ENCODE data around the gene TSPEAR. TPM values are rescaled to one million over a fixed set of nuclear protein-coding genes. Genes with fewer than 3 reads are reported as not detected.

TSPEAR gene
- total RNA-seq, 2 donors from 2014 or later, result not detected

DNA sequence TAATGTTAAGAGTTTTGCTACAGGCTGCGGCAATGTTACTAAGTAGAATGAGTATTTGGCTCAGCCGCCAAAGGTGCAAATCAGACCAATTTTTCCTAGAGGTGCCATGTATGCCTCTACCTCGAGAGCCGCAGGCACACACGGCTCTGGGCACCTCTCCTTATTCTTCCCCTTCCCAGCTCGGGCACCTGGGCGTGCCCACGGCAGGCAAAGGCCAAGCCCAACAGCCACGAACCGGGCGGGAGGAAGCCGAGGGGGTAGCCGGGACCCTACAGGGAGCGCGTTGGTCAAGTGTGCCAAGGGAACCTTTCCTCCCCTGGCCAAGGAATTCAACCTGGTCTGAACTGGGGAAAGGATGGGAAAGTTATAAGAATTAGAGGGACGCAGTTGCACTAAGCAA lies 225.1 kb downstream of the TSPEAR start:
- Histone ChIP-seq H3K27me3 (no peaks in the 10 kb centered on the region), H3K9ac (ENCODE audit: low read depth in 2 of 2, low read length in 2 of 2) (no peak overlapping the region), H3K4me3 (no peak overlapping the region), H3K4me1 (no peaks in the 10 kb centered on the region), H3K36me3 (no peaks in the 10 kb centered on the region), H3K27ac (no peak overlapping the region), H3K9me3 (no peaks in the 10 kb centered on the region)
- TF ChIP-seq, protein P1, sequence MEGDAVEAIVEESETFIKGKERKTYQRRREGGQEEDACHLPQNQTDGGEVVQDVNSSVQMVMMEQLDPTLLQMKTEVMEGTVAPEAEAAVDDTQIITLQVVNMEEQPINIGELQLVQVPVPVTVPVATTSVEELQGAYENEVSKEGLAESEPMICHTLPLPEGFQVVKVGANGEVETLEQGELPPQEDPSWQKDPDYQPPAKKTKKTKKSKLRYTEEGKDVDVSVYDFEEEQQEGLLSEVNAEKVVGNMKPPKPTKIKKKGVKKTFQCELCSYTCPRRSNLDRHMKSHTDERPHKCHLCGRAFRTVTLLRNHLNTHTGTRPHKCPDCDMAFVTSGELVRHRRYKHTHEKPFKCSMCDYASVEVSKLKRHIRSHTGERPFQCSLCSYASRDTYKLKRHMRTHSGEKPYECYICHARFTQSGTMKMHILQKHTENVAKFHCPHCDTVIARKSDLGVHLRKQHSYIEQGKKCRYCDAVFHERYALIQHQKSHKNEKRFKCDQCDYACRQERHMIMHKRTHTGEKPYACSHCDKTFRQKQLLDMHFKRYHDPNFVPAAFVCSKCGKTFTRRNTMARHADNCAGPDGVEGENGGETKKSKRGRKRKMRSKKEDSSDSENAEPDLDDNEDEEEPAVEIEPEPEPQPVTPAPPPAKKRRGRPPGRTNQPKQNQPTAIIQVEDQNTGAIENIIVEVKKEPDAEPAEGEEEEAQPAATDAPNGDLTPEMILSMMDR (IDR thresholded peaks at IDR 0.05), result no peak
- no peak for DNase-seq
- intact Hi-C loops (cut with DNase I), result no loop called here

DNA sequence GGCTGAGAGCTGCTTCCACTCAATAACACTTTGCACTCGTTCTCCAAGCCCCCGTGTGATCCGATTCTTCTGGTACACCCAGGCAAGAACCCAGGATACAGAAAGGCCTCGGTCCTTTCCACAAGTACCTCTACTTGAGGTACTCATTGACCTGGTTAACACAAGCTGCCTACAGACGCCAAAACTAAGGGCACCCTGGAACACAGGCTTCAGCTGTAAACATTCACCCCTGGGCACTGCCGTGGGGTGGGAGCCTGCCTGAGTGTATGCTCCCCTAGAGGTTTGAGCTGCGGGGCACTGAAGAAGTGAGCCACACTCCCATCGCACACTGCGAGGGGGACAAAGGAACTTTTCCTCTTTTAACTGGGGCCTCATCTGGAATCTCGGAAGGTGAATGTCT lies 225.6 kb downstream of the TSPEAR start:
- H3K27me3 ChIP-seq, result no peaks in the 10 kb centered on the region
- no peaks in the 10 kb centered on the region for H3K9me3 ChIP-seq
- H3K4me3 ChIP-seq, result peak overlapping the region; percentile 1
- no peak for DNase-seq
- intact Hi-C loops (cut with DNase I), result no loop called here
- H3K4me1 ChIP-seq, result no peaks in the 10 kb centered on the region
- no peak overlapping the region for H3K27ac ChIP-seq
- TF ChIP-seq, protein P1 (IDR thresholded peaks at IDR 0.05), result no peak
- H3K36me3 ChIP-seq, result no peaks in the 10 kb centered on the region
- H3K9ac ChIP-seq (ENCODE audit: low read depth in 2 of 2, low read length in 2 of 2), result no peak overlapping the region

DNA sequence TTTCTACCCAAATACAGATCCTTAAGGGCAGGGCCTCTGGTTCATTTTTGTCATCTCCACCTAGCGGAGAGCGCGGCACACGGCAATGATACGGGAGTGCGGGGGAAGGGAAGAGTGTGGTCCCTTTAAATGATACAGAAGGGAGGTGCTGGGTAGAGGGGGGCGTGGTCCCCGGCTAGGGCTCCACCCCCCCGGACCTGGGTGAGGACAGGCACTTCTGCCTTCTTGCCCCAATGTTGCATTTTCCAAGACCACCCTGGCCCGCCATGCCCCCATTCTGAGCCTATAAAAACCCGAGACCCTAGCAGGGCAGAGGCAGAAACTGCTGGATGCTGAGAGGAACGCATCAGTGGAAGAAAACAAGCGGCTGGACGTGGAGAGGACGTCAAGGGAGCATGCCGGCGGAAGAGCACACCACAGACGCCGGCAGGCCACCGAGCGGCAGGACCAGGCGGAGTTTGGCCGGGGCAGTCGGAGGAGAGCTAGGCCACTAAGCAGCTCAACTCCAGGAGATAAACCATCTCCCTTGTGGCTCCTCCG lies 226.0 kb downstream of the TSPEAR start:
- peak; percentile 33 for DNase-seq
- no peaks in the 10 kb centered on the region for H3K27me3 ChIP-seq
- no peak overlapping the region for H3K9ac ChIP-seq (ENCODE audit: low read depth in 2 of 2, low read length in 2 of 2)
- H3K4me1 ChIP-seq, result no peaks in the 10 kb centered on the region
- TF ChIP-seq, protein P1 (IDR thresholded peaks at IDR 0.05), result no peak
- no peaks in the 10 kb centered on the region for H3K36me3 ChIP-seq
- intact Hi-C loops (cut with DNase I), result no loop called here
- no peak overlapping the region for H3K27ac ChIP-seq
- H3K4me3 ChIP-seq, result peak overlapping the region; percentile 1
- H3K9me3 ChIP-seq, result no peaks in the 10 kb centered on the region

DNA sequence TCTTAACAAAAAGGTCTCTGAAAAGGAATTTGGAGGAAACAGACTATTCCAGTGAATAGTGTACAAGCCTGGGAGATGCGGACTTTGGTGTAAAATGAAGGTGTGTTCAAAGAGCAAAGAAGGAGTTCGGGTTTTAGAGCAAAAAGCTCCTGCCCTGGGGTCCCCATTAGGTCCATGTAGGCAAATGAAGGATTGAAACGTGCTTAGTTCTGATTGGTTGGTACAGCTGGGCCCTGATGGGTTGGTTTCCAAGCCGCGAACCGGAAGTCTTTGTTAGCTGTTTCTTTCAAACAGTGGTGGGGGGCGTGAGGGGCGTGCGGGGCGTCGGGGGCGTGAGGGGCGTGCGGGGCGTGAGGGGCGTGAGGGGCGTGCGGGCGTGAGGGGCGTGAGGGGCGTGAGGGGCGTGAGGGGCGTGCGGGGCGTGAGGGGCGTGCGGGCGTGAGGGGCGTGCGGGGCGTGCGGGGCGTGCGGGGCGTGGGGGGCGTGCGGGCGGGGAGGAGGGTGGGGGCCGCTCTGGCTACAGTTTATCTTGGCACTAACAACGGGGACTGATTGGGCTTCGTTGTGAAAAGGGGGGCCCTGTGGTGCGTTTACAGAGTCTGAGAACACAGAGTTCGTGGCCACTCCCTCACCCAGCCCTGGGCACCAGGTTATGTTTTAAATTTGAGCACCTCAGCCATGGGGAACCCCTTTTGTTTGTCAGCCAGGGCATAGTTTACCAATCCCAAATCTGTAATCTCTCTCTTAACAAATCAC lies 226.7 kb downstream of the TSPEAR start:
- intact Hi-C loops (cut with DNase I), result loop anchor here (5.0 kb wide), 1 partner anchor 57 kb away; no protein-coding TSS in a partner anchor
- no peaks in the 10 kb centered on the region for H3K27me3 ChIP-seq
- TF ChIP-seq, protein P1 (IDR thresholded peaks at IDR 0.05), result no peak

DNA sequence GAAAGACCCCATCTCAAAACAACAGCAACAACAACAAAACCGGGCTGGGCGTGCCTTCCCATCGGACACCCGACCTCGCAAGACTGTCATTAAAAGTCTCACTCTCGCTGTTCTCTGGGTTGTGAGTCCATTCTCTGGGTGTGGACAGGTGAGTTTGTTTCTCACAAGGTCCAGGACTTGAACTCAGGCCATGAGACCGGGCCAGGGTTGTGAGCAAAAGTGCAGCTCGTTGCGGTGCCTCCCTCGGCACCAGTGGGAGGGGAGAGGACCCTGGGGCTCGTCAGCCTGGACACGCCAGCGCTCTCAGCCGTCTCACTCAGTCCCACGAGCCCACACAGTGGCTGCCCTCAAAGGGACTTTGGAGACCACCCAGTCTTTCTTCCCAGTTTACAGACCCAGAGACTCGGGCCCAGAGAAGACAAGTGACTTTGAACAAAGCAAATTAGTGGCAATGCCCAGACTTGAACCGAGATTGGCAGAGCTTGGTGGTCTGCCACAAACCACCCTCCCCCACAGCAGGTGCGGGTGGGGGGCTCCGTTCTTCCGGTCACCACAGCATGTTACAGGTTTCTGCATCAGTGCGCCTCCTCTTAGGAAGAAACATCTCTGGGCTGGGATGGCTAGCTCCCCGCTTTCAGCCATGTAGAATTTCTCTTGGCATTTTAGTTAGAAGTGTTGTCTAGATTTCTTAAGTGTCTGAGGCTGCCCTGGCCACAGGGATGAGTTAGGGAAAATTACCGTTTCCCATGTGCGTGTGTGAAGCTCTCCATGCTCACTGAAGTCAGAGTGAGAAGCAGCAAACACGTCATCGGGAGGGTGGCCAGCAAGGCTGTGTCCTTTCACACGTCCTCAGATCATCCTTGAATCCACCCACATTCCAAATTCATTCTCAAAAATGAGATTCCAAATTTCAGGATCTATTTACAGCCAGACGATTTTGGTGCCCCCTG lies 227.8 kb downstream of the TSPEAR start:
- H3K9ac ChIP-seq (ENCODE audit: low read depth in 2 of 2, low read length in 2 of 2), result no peak overlapping the region
- no peak overlapping the region for H3K4me3 ChIP-seq
- TF ChIP-seq, protein P1 (IDR thresholded peaks at IDR 0.05), result no peak
- no peaks in the 10 kb centered on the region for H3K27me3 ChIP-seq
- H3K9me3 ChIP-seq, result no peaks in the 10 kb centered on the region
- intact Hi-C loops (cut with DNase I), result loop anchor here (5.0 kb wide), 1 partner anchor 56 kb away; no protein-coding TSS in a partner anchor
- H3K27ac ChIP-seq, result no peak overlapping the region
- no peaks in the 10 kb centered on the region for H3K4me1 ChIP-seq
- DNase-seq, result no peak
- no peaks in the 10 kb centered on the region for H3K36me3 ChIP-seq

More for the DNA sequence above, 226.7 kb downstream of the TSPEAR start:
- Histone ChIP-seq H3K4me3 (no peak overlapping the region), H3K4me1 (no peaks in the 10 kb centered on the region), H3K36me3 (no peaks in the 10 kb centered on the region), H3K9ac (ENCODE audit: low read depth in 2 of 2, low read length in 2 of 2) (no peak overlapping the region), H3K9me3 (no peaks in the 10 kb centered on the region), H3K27ac (no peak overlapping the region)
- DNase-seq, result no peak
